ENCODE results near the gene TGFBR1.

DNA sequence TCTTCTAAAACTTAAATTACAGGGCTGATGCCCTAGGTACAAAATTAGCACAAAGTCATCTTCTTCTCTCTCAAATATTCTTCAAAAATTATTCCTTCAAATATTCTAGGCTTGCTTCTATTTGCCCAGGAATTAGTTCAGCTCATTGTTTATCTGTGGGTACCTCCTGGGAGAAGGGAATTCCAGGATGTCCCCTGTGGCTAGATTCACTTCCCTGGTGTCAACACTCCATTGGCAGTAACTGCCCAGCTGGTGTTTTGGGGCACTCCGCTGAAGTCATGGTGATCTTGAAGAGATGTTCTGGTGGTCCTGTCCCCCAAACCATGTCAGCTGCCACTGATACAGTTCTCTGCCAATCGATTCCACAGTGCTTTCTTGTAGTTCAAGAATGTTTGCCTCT lies 26.2 kb upstream of the TGFBR1 start:
- TF ChIP-seq EZH2 (IDR thresholded peaks at IDR 0.05; ENCODE audit: borderline replicate concordance, insufficient read depth, low read length, poor library complexity, severe bottlenecking) (no peak), CTCF (IDR thresholded peaks at IDR 0.05; ENCODE audit: poor library complexity, severe bottlenecking) (no peak), TAF1 (IDR thresholded peaks at IDR 0.05; ENCODE audit: low read depth) (no peak), POLR2AphosphoS5 (IDR thresholded peaks at IDR 0.05) (no peak), SMC3 (conservative IDR thresholded peaks at IDR 0.05; ENCODE audit: poor library complexity) (no peak), RAD21 (conservative IDR thresholded peaks at IDR 0.05) (no peak), EP300 (conservative IDR thresholded peaks at IDR 0.05; ENCODE audit: poor library complexity, severe bottlenecking) (no peak)
- TF ChIP-seq, protein P1, sequence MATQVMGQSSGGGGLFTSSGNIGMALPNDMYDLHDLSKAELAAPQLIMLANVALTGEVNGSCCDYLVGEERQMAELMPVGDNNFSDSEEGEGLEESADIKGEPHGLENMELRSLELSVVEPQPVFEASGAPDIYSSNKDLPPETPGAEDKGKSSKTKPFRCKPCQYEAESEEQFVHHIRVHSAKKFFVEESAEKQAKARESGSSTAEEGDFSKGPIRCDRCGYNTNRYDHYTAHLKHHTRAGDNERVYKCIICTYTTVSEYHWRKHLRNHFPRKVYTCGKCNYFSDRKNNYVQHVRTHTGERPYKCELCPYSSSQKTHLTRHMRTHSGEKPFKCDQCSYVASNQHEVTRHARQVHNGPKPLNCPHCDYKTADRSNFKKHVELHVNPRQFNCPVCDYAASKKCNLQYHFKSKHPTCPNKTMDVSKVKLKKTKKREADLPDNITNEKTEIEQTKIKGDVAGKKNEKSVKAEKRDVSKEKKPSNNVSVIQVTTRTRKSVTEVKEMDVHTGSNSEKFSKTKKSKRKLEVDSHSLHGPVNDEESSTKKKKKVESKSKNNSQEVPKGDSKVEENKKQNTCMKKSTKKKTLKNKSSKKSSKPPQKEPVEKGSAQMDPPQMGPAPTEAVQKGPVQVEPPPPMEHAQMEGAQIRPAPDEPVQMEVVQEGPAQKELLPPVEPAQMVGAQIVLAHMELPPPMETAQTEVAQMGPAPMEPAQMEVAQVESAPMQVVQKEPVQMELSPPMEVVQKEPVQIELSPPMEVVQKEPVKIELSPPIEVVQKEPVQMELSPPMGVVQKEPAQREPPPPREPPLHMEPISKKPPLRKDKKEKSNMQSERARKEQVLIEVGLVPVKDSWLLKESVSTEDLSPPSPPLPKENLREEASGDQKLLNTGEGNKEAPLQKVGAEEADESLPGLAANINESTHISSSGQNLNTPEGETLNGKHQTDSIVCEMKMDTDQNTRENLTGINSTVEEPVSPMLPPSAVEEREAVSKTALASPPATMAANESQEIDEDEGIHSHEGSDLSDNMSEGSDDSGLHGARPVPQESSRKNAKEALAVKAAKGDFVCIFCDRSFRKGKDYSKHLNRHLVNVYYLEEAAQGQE (IDR thresholded peaks at IDR 0.05; ENCODE audit: borderline replicate concordance), result no peak

Data from neural cell (in vitro differentiated cells).